HepG2 (cell line): ENCODE results near the gene GPRIN2.

ENCODE experiments used
- MAFK ChIP-seq, 2 experiments: IDR thresholded peaks in 1 of 2; conservative IDR thresholded peaks in 1 of 2; 2 replicates each; pipeline ENCODE4 v1.6.1; 2011; ENCODE audit warnings: improper control_type of control experiment in 2 of 2, low read length in 2 of 2
- ZNF24 ChIP-seq: fragments of 450-650 bp; IDR thresholded peaks from 2 replicates; pipeline ENCODE4 v1.6.1; 2017; ENCODE audit warnings: antibody characterized with exemption, mild to moderate bottlenecking
- TF ChIP-seq, protein P1 (sequence below): sonication (generic); formaldehyde crosslinking; IDR thresholded peaks from 2 replicates; pipeline ENCODE4 v1.4.0; 2020; ENCODE audit warnings: low read depth, mild to moderate bottlenecking, missing genetic modification reagents
- TF ChIP-seq, protein P2 (sequence below): sonication (generic); formaldehyde crosslinking; IDR thresholded peaks from 2 replicates; pipeline ENCODE4 v1.5.0; 2020; ENCODE audit warnings: mild to moderate bottlenecking, missing genetic modification reagents, moderate library complexity
- TF ChIP-seq, protein P3 (sequence below): IDR thresholded peaks from 2 replicates; pipeline ENCODE4 v1.6.1; 2012; ENCODE audit warnings: inconsistent platforms

DNA sequence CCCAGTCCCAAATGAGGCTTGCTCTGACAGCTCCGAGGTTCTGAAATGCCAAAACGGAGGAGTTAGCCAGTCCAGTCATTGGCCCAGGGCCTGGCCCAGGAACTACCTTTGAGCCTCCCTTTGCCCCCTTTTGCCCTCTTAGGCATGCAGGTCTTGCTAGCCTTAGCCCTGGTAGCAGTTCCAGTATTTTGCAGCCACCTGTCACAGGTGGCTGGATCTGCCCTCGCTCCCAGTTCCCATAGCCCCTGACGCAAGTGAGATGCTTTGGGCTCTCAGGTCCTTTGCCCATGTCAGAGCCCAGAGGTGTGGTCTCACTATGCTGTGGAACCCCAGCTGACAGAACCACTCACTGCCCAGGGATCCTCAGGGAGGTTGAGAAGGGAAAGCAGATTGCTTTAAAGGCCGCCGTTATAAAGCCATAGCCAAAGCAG, 42.0 kb downstream of the GPRIN2 start:
- TF ChIP-seq, protein P1, sequence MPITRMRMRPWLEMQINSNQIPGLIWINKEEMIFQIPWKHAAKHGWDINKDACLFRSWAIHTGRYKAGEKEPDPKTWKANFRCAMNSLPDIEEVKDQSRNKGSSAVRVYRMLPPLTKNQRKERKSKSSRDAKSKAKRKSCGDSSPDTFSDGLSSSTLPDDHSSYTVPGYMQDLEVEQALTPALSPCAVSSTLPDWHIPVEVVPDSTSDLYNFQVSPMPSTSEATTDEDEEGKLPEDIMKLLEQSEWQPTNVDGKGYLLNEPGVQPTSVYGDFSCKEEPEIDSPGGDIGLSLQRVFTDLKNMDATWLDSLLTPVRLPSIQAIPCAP (CRISPR knock-in tag): no peak
- TF ChIP-seq, protein P2, sequence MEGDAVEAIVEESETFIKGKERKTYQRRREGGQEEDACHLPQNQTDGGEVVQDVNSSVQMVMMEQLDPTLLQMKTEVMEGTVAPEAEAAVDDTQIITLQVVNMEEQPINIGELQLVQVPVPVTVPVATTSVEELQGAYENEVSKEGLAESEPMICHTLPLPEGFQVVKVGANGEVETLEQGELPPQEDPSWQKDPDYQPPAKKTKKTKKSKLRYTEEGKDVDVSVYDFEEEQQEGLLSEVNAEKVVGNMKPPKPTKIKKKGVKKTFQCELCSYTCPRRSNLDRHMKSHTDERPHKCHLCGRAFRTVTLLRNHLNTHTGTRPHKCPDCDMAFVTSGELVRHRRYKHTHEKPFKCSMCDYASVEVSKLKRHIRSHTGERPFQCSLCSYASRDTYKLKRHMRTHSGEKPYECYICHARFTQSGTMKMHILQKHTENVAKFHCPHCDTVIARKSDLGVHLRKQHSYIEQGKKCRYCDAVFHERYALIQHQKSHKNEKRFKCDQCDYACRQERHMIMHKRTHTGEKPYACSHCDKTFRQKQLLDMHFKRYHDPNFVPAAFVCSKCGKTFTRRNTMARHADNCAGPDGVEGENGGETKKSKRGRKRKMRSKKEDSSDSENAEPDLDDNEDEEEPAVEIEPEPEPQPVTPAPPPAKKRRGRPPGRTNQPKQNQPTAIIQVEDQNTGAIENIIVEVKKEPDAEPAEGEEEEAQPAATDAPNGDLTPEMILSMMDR (CRISPR knock-in tag): no peak
- TF ChIP-seq, protein P3, sequence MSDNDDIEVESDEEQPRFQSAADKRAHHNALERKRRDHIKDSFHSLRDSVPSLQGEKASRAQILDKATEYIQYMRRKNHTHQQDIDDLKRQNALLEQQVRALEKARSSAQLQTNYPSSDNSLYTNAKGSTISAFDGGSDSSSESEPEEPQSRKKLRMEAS: no peak
- TF ChIP-seq MAFK (conservative IDR thresholded peaks at IDR 0.05 in 1 of 2, IDR thresholded peaks at IDR 0.05 in 1 of 2; ENCODE audit: low read length in 2 of 2): no peak
- no peak for TF ChIP-seq ZNF24
